Endothelial cell of umbilical vein (primary cell): Measurements from ENCODE around the gene NTSR1. TPM values are rescaled to one million over a fixed set of nuclear protein-coding genes. Genes with fewer than 3 reads are reported as not detected.

Experiments
- BruUV-seq: library from RNA; stranded (reverse); fragments of 400-500 nt; replicated peaks from 2 replicates; lab custom pipeline; 2021; lab: Mats Ljungman, UMichigan
- CTCF ChIA-PET: fragments of 300-600, 350-600 bp; sonication (Branson Sonifier 250); formaldehyde crosslinking; loops from one replicate; lab custom pipeline; 2021; ENCODE audit warnings: antibody characterized with exemption, inconsistent platforms; lab: Charles Lee
- POLR2A ChIA-PET: fragments of 300-600, 350-600 bp; sonication (Branson Sonifier 250); formaldehyde crosslinking; loops from one replicate; lab custom pipeline; 2021; ENCODE audit warnings: antibody characterized with exemption, inconsistent platforms; lab: Charles Lee
- DNase-seq: peaks from one replicate; pipeline ENCODE4 v3.0.0-alpha.2; 2011; ENCODE audit warnings: low read depth, low spot score
- FAIRE-seq: peaks from 2 replicates; lab custom pipeline; 2011; peaks lifted over from hg19 to GRCh38; lab: Jason Lieb, UNC
- H2AFZ ChIP-seq: 2 replicates; pipeline ENCODE4 v1.6.0; 2012; ENCODE audit warnings: low read depth, low read length, control low read depth, inconsistent platforms
- H3K27ac ChIP-seq: 2 replicates; pipeline ENCODE4 v1.5.1; 2011; ENCODE audit warnings: low read depth, mild to moderate bottlenecking, control low read depth, low read length, moderate library complexity; ENCODE audit not compliant: insufficient read depth
- H3K27me3 ChIP-seq, 2 experiments: 2 replicates each; pipeline versions ENCODE4 v1.6.0 to v1.6.1; 2011; ENCODE audit warnings: low read length in 2 of 2, mixed read lengths in 1 of 2; ENCODE audit not compliant: control insufficient read depth in 2 of 2, insufficient read depth in 2 of 2
- H3K36me3 ChIP-seq, 2 experiments: 2 replicates in 1 of 2; 3 replicates in 1 of 2; pipeline ENCODE4 v1.5.1; 2011; ENCODE audit warnings: low read length in 2 of 2, mild to moderate bottlenecking in 1 of 2, moderate library complexity in 1 of 2; ENCODE audit not compliant: control insufficient read depth in 2 of 2, insufficient read depth in 2 of 2; ENCODE audit errors: extremely low read depth in 1 of 2
- H3K4me1 ChIP-seq: 3 replicates; pipeline ENCODE4 v1.5.1; 2011; ENCODE audit warnings: mild to moderate bottlenecking, low read length; ENCODE audit not compliant: control insufficient read depth, insufficient read depth; ENCODE audit errors: extremely low read depth
- H3K4me2 ChIP-seq: 2 replicates; pipeline ENCODE4 v1.6.1; 2011; ENCODE audit warnings: low read length, control low read depth, mixed read lengths; ENCODE audit not compliant: insufficient read depth
- H3K4me3 ChIP-seq, 3 experiments: fragments of 200-600 bp in 1 of 3; sonication (generic), shearing (Covaris generic) in 1 of 3; replicated peaks in 1 of 3; 2 replicates each; pipeline ENCODE4 v1.5.1; 2011 to 2016; ENCODE audit warnings: control low read depth in 3 of 3, low read length in 3 of 3, mild to moderate bottlenecking in 2 of 3, inconsistent platforms in 1 of 3, low read depth in 1 of 3, moderate library complexity in 1 of 3; ENCODE audit not compliant: insufficient read depth in 1 of 3
- H3K79me2 ChIP-seq: 2 replicates; pipeline ENCODE4 v1.6.0; 2012; ENCODE audit warnings: low read length, inconsistent platforms; ENCODE audit not compliant: control insufficient read depth, insufficient read depth
- H3K9ac ChIP-seq: replicated peaks from 2 replicates; pipeline ENCODE3; 2011; ENCODE audit warnings: low read length, control low read depth; ENCODE audit not compliant: insufficient read depth; ENCODE audit errors: extremely low read depth
- H3K9me1 ChIP-seq: replicated peaks from 3 replicates; pipeline ENCODE4 v1.6.0; 2011; ENCODE audit warnings: mild to moderate bottlenecking, low read length; ENCODE audit not compliant: control insufficient read depth, insufficient read depth; ENCODE audit errors: extremely low read depth
- H3K9me3 ChIP-seq: replicated peaks from 2 replicates; pipeline ENCODE4 v1.5.1; 2012; ENCODE audit warnings: low read length, inconsistent platforms; ENCODE audit not compliant: control insufficient read depth, insufficient read depth
- H4K20me1 ChIP-seq: replicated peaks from 2 replicates; pipeline ENCODE3; 2011; ENCODE audit warnings: mild to moderate bottlenecking, low read length; ENCODE audit not compliant: control insufficient read depth, insufficient read depth; ENCODE audit errors: extremely low read depth
- EZH2 ChIP-seq: IDR thresholded peaks from 2 replicates; pipeline ENCODE4 v1.6.1; 2012; ENCODE audit warnings: borderline replicate concordance, low read depth, mild to moderate bottlenecking, moderate library complexity, low read length, inconsistent platforms; ENCODE audit not compliant: severe bottlenecking
- FOS ChIP-seq: IDR thresholded peaks from 2 replicates; pipeline ENCODE4 v1.6.1; 2011; ENCODE audit warnings: mild to moderate bottlenecking, low read length, moderate library complexity, borderline replicate concordance; ENCODE audit not compliant: insufficient read depth
- GATA2 ChIP-seq: IDR thresholded peaks from 2 replicates; pipeline ENCODE4 v1.7.0; 2011; ENCODE audit warnings: low read depth, mild to moderate bottlenecking, moderate library complexity, mixed read lengths, low read length; ENCODE audit not compliant: insufficient read length, insufficient read depth
- JUN ChIP-seq: IDR thresholded peaks from 2 replicates; pipeline ENCODE4 v1.6.1; 2011; ENCODE audit warnings: borderline replicate concordance, low read depth; ENCODE audit not compliant: insufficient read length, insufficient read depth
- MYC ChIP-seq: IDR thresholded peaks from one replicate; pipeline ENCODE4 v1.6.1; 2011; ENCODE audit warnings: mild to moderate bottlenecking, low read depth, low read length
- POLR2A ChIP-seq: IDR thresholded peaks from 2 replicates; pipeline ENCODE4 v1.6.1; 2012; ENCODE audit warnings: low read depth, mild to moderate bottlenecking, control low read depth, low read length
- POLR2AphosphoS5 ChIP-seq: IDR thresholded peaks from 2 replicates; pipeline ENCODE4 v1.6.1; 2012; ENCODE audit warnings: low read depth, mild to moderate bottlenecking, control low read depth, low read length, moderate library complexity; ENCODE audit not compliant: insufficient read depth
- dilution Hi-C: fragments of 300-500 bp; cut with MboI; formaldehyde crosslinking; loops from one replicate; pipeline ENCODE4 v1.15.0; 2019; ENCODE audit warnings: low sequenced_read_pairs; ENCODE audit not compliant: extremely low pct_ligation_motif_present
- intact Hi-C: fragments of 100-400 bp; cut with micrococcal nuclease; formaldehyde crosslinking; loops from one replicate; pipeline ENCODE4 v1.10.0; 2022
- polyA plus RNA-seq, 4 experiments: library from polyadenylated mRNA; depleted of rRNA in 3 of 4; stranded (reverse) in 3 of 4; unstranded in 1 of 4; fragments of >200 nt; gene quantifications; 2 replicates each; pipeline versions ENCODE4 v1.2.1 to v1.2.3, GENCODE V29; 2011 to 2012; ENCODE audit warnings: missing spikeins in 1 of 4
- total RNA-seq: library from RNA; stranded (reverse); gene quantifications from 2 replicates; pipeline ENCODE4 v1.2.3, GENCODE V29; 2021
- TF ChIP-seq, protein P1 (sequence below): IDR thresholded peaks from 2 replicates; pipeline ENCODE4 v1.6.1; 2011; ENCODE audit not compliant: insufficient read depth, insufficient read length
- TF ChIP-seq, protein P2 (sequence below), 2 donors: IDR thresholded peaks; 1 replicate in 1 of 2; 2 replicates in 1 of 2; pipeline ENCODE4 v1.5.1; 2011; ENCODE audit warnings: low read length in 2 of 2, mild to moderate bottlenecking in 2 of 2, moderate library complexity in 2 of 2, control low read depth in 1 of 2, inconsistent platforms in 1 of 2, low read depth in 1 of 2; ENCODE audit not compliant: insufficient read depth in 1 of 2; ENCODE audit errors: extremely low read depth in 1 of 2

NTSR1 gene
- total and polyA plus RNA-seq, 2 donors (not counting 3 experiments of a cell fraction or from before 2014, with no cell fraction given) = 0.14 to 2.1 TPM

DNA sequence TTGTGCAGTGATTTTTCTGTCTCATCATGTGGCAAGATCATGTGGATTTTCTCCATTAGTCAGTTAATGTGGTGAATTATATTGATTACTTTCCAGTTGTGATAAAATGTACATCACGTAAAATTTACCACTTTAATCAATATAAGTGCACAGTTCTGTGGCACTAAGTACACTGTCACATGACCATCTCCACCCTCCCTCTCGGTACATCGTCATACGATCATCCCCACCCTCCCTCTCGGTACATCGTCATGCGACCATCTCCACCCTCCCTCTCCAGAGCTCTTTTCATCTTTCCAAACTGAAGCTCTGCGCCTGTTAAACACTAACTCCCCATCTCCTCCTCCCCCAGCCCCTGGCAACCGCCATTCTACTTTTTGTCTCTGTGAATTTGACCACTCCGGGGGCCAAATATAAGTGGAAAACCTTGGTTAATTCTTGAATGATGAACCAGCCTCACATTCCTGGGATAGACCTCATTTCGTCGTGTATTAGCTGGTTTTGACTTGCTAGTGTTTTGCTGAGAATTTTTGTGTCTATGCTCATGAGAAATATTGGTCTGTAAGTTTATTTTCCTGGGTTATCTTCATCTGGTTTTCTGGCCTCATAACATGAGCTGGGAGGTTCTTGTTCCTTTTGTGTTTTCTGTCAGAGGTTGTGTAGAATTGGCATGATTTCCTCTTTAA lies 10.8 kb downstream of the NTSR1 start:
- no peaks in the 10 kb centered on the region for H3K36me3 ChIP-seq
- H3K4me2 ChIP-seq = no peak overlapping the region
- H4K20me1 ChIP-seq = no peaks in the 10 kb centered on the region
- no peaks in the 10 kb centered on the region for H3K4me1 ChIP-seq
- BruUV-seq = no TSS peak
- intact Hi-C loops (no loop called here), dilution Hi-C loops (no loop called here)
- ChIA-PET CTCF (interaction anchor here (1.2 to 2.3 kb wide), 5 partner anchors 10 to 15 kb away, joined by 4 to 9 read pairs (median 6); partner anchors contain the start of gene NTSR1), POLR2A (no interaction called here)
- DNase-seq = no peak
- H3K9me1 ChIP-seq = no peaks in the 10 kb centered on the region
- H3K9me3 ChIP-seq = no peaks in the 10 kb centered on the region
- no peak for TF ChIP-seq MYC
- TF ChIP-seq JUN = no peak
- TF ChIP-seq POLR2AphosphoS5 = no peak
- TF ChIP-seq EZH2 = no peak
- TF ChIP-seq GATA2 = no peak
- TF ChIP-seq, protein P1, sequence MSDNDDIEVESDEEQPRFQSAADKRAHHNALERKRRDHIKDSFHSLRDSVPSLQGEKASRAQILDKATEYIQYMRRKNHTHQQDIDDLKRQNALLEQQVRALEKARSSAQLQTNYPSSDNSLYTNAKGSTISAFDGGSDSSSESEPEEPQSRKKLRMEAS = no peak
- no peak for TF ChIP-seq POLR2A
- TF ChIP-seq FOS = no peak
- TF ChIP-seq, protein P2, sequence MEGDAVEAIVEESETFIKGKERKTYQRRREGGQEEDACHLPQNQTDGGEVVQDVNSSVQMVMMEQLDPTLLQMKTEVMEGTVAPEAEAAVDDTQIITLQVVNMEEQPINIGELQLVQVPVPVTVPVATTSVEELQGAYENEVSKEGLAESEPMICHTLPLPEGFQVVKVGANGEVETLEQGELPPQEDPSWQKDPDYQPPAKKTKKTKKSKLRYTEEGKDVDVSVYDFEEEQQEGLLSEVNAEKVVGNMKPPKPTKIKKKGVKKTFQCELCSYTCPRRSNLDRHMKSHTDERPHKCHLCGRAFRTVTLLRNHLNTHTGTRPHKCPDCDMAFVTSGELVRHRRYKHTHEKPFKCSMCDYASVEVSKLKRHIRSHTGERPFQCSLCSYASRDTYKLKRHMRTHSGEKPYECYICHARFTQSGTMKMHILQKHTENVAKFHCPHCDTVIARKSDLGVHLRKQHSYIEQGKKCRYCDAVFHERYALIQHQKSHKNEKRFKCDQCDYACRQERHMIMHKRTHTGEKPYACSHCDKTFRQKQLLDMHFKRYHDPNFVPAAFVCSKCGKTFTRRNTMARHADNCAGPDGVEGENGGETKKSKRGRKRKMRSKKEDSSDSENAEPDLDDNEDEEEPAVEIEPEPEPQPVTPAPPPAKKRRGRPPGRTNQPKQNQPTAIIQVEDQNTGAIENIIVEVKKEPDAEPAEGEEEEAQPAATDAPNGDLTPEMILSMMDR (IDR thresholded peaks at IDR 0.05; ENCODE audit: extremely low read depth in 1 of 2, insufficient read depth in 1 of 2, low read depth in 1 of 2, low read length in 2 of 2) = no peak
- H3K79me2 ChIP-seq = no peaks in the 10 kb centered on the region
- H3K9ac ChIP-seq = no peak overlapping the region
- FAIRE-seq = no peak
- no peak overlapping the region for H2AFZ ChIP-seq
- H3K27me3 ChIP-seq = peaks cover 1 to 29% of the 10 kb centered on the region in 2 experiments
- no peak overlapping the region for H3K27ac ChIP-seq
- H3K4me3 ChIP-seq = no peak overlapping the region
